Measurements from ENCODE around the gene THUMPD2. TPM values are rescaled to one million over a fixed set of nuclear protein-coding genes. Genes with fewer than 3 reads are reported as not detected.
A peak's percentile ranks its signal among the peaks of the same experiment; 100 is the strongest.

THUMPD2 gene
- total RNA-seq, 1 experiment from 2014 or later, result 14.7 TPM

DNA sequence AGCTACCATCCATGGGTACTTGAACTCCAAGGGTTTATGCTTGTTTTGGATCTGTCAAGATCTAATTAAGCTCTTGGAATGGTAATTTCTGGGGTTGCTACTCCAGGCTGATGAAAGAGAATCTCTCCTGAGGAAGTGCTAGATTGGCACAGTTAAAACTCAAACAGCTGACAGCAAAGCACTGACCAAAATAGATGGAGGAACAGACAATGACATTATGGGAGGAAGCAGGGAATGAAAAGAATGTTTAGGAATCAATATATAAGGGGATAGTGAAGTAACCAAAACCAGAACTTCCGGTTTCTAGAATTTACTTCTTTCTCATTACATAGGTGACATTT lies 6.3 kb downstream of the THUMPD2 start:
- DNase-seq (ENCODE audit: low read depth, low spot score), result no peak
- in situ Hi-C loops (cut with HindIII; ENCODE audit: low pct_unique_long_range_greater_than_20kb, low sequenced_read_pairs), result no loop called here

DNA sequence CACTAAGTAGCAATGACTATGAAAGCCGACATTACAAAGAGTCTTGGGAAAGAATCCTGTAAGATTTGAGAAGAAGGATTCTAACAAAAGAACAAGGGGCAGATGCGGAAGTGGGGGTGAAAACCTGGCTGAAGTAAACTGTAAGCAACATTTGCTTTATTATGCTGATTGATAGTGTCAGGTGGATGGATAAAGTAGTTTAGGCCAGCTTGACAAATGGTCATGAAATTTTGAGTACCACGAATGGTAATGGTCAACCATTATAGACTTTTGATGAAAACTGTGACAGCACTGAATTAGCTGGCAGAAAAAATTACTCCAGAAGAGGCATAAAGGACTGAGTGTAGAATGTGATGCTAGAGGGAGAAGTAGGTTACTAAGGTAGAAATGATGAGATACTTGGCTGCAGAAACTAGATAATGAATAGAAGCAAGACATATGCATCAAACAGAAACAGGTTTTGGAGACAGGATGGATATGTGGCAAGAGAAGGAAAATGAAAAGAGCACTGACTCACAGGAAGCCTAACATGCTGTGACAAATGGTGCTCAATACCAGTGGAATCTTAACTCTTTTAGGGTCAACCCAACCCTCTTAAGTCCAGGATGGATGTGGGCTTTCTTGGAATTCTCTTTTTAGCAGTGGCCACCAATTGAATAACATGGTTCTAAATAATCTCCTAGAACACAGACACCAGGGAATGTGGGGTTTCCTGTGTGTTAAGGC lies 6.8 kb downstream of the THUMPD2 start:
- DNase-seq (ENCODE audit: low read depth, low spot score), result no peak
- in situ Hi-C loops (cut with HindIII; ENCODE audit: low pct_unique_long_range_greater_than_20kb, low sequenced_read_pairs), result no loop called here

DNA sequence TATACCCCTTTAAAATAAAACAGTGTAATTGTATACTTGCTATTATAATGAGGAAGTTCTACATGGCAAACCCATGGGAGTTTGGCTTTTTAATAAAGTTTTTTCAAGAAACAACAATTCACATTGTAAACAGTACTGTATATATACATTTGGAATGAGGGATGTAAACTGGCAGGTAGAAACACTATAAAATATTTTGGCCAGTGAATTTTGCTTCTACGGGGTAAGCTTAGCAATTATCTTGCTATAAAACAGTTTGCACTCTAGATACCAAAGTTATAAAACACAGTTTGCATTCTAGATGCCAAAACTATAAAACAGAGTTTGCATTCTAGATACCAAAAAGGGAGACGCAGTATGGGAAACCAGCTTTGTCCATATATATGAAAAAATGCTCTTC lies 16.6 kb downstream of the THUMPD2 start:
- in situ Hi-C loops (cut with HindIII; ENCODE audit: low pct_unique_long_range_greater_than_20kb, low sequenced_read_pairs), result no loop called here
- no peak for DNase-seq (ENCODE audit: low read depth, low spot score)

DNA sequence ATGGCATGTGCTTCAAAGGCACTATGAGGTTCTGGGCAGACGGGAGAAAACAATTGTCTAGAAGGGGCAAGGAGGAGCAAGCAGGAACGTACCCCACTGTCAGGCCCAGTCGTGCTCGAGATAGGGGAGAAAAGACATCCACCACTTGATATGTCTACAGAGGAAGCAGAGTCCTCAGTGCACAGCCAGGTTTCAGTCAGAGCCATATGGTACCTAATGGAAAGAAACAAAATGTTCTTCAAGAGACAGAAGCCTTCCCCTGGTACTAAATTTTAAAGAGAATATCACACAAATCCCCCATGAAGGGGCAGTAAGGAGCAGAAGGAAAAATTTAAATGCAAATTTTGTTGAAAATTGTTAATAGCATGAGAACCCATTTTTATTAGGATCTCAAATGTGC lies 21.9 kb downstream of the THUMPD2 start:
- no peak for DNase-seq (ENCODE audit: low read depth, low spot score)
- in situ Hi-C loops (cut with HindIII; ENCODE audit: low pct_unique_long_range_greater_than_20kb, low sequenced_read_pairs), result no loop called here

DNA sequence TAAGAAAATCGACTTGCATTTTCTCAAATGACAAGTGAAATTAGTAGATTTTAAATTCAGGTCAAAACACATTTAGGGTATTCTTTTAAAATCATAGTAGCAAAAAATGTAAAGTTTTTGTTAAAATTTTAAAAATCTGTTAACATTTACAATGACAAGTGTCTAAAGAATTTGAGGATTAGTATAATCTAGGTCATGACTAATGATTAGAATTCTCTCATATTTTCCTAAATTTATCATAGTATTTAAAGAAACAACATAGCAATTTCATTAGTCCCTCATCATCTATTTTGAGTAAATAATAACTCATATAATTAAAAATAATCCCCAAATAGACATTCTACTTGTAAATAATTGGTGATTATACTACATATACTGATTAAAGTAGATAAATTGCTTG lies 23.6 kb downstream of the THUMPD2 start:
- DNase-seq (ENCODE audit: low read depth, low spot score), result no peak
- in situ Hi-C loops (cut with HindIII; ENCODE audit: low pct_unique_long_range_greater_than_20kb, low sequenced_read_pairs), result no loop called here

DNA sequence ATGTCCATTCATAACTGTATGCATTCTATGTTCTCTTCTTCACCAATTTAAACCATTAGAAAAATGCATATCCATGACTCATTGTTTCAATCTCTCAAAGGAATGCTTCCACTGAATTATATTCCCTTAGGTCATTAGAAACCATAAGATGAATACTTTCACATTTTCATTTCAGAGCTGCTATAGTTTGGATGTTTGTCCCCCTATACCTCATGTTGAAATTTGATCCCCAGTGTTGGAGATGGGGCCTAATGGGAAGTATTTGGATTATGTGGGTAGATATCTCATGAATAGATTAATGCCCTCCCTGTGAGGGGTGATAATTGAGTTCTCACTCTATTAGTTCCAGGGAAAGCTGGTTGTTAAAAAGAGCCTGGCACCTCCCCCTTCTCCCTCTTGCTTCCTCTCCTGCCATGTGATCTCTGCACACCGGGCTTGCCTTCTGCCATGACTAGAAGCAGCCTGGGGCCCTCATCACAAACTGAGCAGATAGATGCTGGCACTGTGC lies 35.7 kb downstream of the THUMPD2 start:
- in situ Hi-C loops (cut with HindIII; ENCODE audit: low pct_unique_long_range_greater_than_20kb, low sequenced_read_pairs), result no loop called here
- peak; percentile 58 for DNase-seq (ENCODE audit: low read depth, low spot score)

DNA sequence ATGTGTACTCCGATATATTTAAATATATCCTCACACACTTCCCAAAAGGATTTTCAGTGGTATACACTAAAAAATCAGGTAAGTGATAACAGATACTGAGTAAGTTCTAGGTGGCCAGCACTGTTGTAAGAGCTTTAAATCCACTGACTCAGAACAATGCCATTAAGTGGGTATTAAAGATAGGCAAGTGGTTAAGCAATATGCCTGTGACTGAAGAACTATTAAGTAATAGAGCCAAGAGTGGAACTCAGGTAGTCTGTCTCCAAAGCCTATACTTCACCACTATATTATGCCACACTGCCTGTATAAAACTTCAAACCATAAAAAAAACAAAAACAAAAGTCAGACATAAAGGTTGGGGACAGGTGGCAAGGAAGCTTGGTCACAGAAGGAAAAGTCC lies 37.2 kb downstream of the THUMPD2 start:
- no peak for DNase-seq (ENCODE audit: low read depth, low spot score)
- in situ Hi-C loops (cut with HindIII; ENCODE audit: low pct_unique_long_range_greater_than_20kb, low sequenced_read_pairs), result no loop called here

DNA sequence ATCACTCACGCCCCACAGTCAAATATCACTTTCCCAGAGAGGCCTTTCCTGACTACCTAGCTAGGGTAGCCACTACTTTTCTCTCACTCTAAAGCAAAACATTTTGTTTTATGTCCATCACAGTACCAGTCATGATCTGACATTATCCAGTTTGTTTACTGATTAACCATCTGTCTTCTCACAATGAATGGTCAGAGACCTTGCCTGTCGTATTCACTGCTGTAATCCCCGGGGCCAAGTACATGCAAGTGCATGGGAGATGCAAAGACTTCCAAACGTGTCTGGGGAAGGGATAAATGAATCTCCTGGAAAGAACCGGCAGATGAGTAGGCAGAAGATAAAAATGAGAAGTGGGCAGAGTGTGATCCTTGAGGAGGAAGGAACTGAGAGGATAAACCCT lies 39.7 kb downstream of the THUMPD2 start:
- no peak for DNase-seq (ENCODE audit: low read depth, low spot score)
- in situ Hi-C loops (cut with HindIII; ENCODE audit: low pct_unique_long_range_greater_than_20kb, low sequenced_read_pairs), result no loop called here

DNA sequence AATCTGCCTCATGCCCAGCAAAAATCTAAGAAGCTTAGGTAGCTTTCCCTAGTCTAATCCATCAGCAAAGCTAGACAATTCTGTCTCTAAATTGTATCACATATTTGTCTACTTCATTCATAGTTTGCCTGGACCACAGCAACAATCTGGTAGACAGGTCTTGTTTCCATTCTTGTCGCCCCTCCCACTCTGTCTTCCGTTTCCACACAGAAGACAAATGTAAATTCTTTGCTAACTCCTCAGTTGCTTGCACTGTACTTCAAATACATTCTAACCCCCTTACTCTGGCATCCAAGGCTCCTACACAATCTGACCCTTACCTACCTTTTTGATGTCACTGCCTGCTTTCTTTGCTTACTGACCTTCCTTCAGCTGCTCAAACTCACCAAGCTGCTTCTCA lies 40.1 kb downstream of the THUMPD2 start:
- in situ Hi-C loops (cut with HindIII; ENCODE audit: low pct_unique_long_range_greater_than_20kb, low sequenced_read_pairs), result no loop called here

DNA sequence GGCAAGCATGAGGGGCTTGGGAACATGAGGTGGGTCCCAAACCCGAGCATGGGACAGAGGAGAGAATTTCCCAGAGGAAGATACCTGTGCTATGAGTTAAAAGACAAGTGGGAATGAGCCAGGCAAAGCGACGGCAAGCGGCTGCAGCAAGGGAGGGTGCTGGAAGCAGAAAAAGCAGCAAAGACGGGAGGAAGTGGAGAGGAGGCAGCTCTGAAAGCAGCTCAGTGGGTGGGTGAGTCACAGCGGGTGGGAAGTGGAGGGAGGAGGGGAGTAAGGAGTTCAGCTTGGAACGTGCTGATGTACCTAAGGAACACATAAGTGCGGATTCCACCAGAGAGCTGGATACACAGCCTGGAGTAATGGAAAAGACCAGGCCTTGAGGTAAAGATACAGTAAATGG lies 41.4 kb downstream of the THUMPD2 start:
- no peak for DNase-seq (ENCODE audit: low read depth, low spot score)
- in situ Hi-C loops (cut with HindIII; ENCODE audit: low pct_unique_long_range_greater_than_20kb, low sequenced_read_pairs), result no loop called here

More for the DNA sequence above, 40.1 kb downstream of the THUMPD2 start:
- no peak for DNase-seq (ENCODE audit: low read depth, low spot score)

DNA sequence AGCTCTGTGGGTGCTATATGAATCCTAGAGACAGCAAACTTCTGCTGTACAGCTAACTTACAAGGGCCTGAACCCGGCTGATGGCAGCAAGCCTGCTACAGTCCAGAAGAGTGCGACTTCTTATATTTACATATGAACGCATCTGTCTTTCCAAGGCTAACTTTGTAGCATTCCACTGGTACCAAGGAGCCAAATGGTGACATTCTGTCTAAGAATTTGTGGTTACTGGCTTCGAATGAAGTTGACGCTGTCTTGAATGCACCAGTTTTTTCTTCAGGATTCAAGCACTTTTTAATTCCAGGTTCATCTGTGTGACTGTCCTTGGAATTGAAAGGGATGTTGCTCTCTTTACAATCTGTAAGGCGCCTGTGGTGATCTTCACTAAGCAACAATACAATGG lies 42.4 kb downstream of the THUMPD2 start:
- in situ Hi-C loops (cut with HindIII; ENCODE audit: low pct_unique_long_range_greater_than_20kb, low sequenced_read_pairs), result no loop called here
- no peak for DNase-seq (ENCODE audit: low read depth, low spot score)

DNA sequence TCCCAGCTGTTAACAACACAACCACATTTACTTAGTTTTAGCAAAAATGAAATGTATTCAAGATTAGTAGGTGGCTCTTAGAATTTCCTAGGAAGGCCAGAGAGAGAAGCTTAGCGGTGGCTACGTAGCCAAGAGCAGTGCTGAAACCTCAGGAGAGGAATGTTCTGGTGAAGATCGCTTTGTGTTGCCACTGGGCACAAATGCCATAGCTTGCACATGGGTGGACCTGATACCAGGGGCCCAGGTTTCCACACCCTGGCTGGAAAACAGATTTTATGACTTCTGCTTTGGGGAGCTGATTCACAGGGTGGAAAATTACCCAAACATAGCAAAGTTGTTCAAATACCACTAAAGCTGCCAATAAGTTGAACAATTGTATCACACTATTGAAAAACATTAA lies 43.4 kb downstream of the THUMPD2 start:
- no peak for DNase-seq (ENCODE audit: low read depth, low spot score)
- in situ Hi-C loops (cut with HindIII; ENCODE audit: low pct_unique_long_range_greater_than_20kb, low sequenced_read_pairs), result no loop called here

DNA sequence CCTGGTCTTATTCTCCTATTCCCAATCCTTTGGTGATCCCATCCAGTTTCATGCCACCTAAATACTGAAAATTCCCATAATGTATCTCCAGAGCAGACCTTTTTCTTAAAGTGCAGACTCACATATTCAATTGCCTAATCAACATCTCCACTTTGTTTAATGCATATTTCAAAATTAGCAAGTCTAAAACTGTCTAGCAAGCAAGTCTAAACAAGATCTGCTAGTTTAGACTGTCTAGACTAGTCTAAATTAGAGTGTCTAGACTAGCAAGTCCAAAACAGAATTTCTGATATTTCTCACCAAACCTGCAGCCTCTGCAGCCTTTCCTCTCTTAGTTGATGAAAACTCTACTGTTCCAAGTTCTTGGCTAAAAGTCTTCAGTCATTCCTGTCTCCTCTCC lies 44.6 kb downstream of the THUMPD2 start:
- DNase-seq (ENCODE audit: low read depth, low spot score), result no peak
- in situ Hi-C loops (cut with HindIII; ENCODE audit: low pct_unique_long_range_greater_than_20kb, low sequenced_read_pairs), result no loop called here

DNA sequence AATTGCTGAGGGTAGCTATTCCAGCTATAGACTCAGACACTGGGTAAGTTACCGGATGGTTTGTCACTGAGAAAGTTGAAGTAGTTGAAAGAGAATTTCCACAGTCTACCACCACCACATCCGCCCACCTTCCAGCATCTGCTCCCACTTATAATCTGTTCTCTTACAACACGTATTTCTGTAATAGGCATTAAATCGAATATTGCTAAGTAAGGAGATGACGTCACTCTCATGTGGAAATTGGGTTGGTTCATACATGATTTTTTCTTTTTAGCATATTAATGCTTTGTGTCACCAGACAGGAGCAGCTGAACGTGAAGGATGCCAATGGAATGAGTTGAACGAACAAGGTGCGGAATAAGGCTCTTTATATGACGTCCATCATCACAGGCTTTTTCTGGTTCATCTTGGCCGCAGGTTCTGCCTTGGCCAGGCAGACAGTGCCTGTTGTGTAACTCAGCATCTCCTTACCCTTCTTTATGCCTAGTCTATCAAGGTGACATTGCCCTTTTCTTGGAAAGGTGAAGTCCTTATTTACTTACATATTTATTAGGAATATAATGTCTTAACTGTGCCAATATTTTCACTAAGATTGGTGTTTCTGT lies 45.9 kb downstream of the THUMPD2 start:
- DNase-seq (ENCODE audit: low read depth, low spot score), result no peak
- in situ Hi-C loops (cut with HindIII; ENCODE audit: low pct_unique_long_range_greater_than_20kb, low sequenced_read_pairs), result no loop called here

DNA sequence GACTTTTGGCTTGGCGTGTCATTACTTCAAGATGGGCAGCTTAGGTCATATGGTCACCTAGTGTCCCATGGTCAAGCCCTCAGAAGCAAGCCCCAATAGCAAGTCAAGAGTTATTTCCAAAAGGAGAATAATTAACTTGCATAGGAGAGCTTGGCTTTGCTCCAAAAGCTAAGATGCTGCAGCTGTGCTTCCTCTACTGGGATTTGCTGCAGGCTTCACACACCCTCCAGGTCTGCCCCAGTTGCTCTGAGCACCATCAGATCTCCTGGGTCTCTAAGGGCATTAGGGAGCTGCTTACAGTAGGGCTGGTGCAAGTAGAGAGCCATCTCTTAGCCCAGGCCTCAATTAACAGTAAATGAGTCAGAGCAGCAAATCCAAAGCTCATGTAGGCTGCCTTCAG lies 46.6 kb downstream of the THUMPD2 start:
- in situ Hi-C loops (cut with HindIII; ENCODE audit: low pct_unique_long_range_greater_than_20kb, low sequenced_read_pairs), result no loop called here
- DNase-seq (ENCODE audit: low read depth, low spot score), result no peak

DNA sequence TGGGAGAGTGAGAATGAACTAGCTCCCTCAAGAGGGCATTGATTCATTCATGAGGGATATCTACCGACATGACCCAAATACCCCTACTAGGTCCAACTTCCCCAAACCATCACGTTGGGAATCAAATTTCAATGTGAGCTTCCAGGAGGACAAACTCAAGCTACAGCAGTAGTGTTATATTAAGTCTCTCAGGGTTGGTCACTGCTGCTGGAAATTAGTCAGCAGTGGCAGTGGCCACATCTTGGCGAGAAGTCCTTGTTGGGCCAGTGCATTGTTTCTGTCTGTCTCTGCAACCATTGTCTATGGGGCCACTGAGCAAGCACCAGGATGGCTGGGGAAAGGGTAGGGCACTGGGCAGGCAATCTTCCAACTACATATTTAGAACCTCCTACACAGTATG lies 47.5 kb downstream of the THUMPD2 start:
- DNase-seq (ENCODE audit: low read depth, low spot score), result no peak
- in situ Hi-C loops (cut with HindIII; ENCODE audit: low pct_unique_long_range_greater_than_20kb, low sequenced_read_pairs), result no loop called here

DNA sequence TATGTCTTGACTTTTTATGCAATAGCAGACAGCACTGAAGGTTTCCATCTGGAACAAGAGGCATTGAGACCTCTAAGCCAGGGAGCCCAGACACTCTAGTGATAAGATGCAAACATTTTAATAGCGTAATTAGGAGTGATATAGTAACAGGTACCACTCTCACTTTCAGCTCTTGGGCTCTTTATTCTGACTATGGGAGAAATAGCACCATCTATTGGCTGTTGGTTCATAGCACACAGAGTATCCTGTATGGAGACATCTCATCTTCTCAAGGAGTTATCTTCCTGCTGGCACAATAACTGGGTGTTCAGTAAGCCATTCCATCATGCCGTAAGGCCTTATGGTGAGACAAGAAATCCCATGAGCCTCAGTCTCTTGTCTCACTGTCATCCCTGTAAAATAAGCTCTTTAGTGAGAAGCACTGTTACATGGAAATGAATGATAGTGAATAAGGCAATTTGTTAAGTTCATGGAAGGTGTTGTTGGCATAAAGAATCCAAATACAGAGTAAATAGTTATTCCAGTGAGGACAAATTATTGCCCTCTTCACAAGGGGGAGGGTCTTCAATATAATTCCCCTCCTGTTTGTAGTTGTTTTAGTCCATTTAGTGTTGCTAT lies 48.3 kb downstream of the THUMPD2 start:
- peak; percentile 79 for DNase-seq (ENCODE audit: low read depth, low spot score)
- in situ Hi-C loops (cut with HindIII; ENCODE audit: low pct_unique_long_range_greater_than_20kb, low sequenced_read_pairs), result no loop called here

DNA sequence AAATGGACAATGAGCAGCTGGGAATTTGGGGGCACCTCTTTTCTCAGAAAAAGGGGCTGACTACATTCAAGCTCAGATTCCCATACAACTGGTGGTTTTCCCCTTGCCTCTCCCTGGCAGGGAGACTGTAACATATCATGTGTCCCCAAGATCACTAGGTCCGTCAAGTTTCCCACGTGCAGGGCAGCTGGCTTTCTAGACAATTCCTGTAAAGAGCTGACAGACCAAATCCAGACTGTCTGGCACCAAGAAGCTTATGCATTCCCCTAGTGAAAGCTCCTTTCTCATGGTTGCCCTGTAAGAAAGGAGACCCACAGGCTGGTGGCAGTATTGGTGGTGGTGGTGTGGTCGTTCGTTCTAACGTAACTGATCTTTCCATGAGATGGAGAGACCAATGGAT lies 48.8 kb downstream of the THUMPD2 start:
- DNase-seq (ENCODE audit: low read depth, low spot score), result no peak
- in situ Hi-C loops (cut with HindIII; ENCODE audit: low pct_unique_long_range_greater_than_20kb, low sequenced_read_pairs), result no loop called here

DNA sequence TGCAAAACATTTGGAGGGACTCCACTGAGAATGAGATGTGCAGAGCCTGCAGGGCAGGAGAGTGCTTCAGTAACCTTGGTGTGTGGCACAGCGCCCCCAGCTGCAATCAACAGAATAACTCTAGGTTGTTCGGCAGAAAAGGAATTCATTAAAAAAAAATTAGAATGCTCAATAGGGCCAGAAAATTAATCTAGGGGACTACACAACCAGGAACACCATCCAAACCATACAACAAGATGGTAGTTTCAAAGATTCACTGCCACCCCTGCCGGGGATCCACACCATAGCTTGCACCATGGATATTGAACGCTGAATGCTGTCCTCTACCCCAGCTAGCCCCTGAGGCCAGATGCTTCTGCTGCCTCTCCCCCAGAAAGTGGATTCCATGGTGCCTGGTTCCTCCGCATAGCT lies 50.1 kb downstream of the THUMPD2 start:
- peak; percentile 75 for DNase-seq (ENCODE audit: low read depth, low spot score)
- in situ Hi-C loops (cut with HindIII; ENCODE audit: low pct_unique_long_range_greater_than_20kb, low sequenced_read_pairs), result no loop called here

All from SK-MEL-5 (cell line).